GM23338 (cell line): ENCODE results near the gene C20orf141. TPM values are rescaled to one million over a fixed set of nuclear protein-coding genes. Genes with fewer than 3 reads are reported as not detected.

Experiments used
- CREB1 ChIP-seq: fragments of 250-450 bp; sonication (Bioruptor Pico); IDR thresholded peaks from 2 replicates; pipeline ENCODE4 v1.5.0; 2020; ENCODE audit warnings: low read depth, mild to moderate bottlenecking, moderate library complexity
- CTCF ChIP-seq, 2 experiments: fragments of 200-600 bp in 1 of 2; sonication (generic) in 1 of 2; conservative IDR thresholded peaks; 2 replicates each; pipeline versions ENCODE4 v1.5.1 to v1.6.1; 2016 to 2017; ENCODE audit warnings: antibody characterized with exemption in 2 of 2, low read depth in 2 of 2, mild to moderate bottlenecking in 2 of 2, moderate library complexity in 1 of 2
- EZH2phosphoT487 ChIP-seq: fragments of 200-600 bp; sonication (generic); IDR thresholded peaks from one replicate; pipeline ENCODE4 v1.8.1; 2018; ENCODE audit warnings: antibody characterized with exemption; ENCODE audit not compliant: unreplicated experiment
- NANOG ChIP-seq: IDR thresholded peaks from 2 replicates; pipeline ENCODE4 v1.6.1; 2016; ENCODE audit warnings: antibody characterized with exemption, borderline replicate concordance
- POLR2AphosphoS5 ChIP-seq: IDR thresholded peaks from 2 replicates; pipeline ENCODE4 v1.6.1; 2016; ENCODE audit warnings: antibody characterized with exemption, low read depth
- REST ChIP-seq: IDR thresholded peaks from one replicate; pipeline ENCODE4 v1.6.1; 2018; ENCODE audit warnings: antibody characterized with exemption; ENCODE audit not compliant: unreplicated experiment
- STAT1 ChIP-seq: IDR thresholded peaks from one replicate; pipeline ENCODE4 v1.6.1; 2016; ENCODE audit warnings: antibody characterized with exemption; ENCODE audit not compliant: unreplicated experiment
- ZNF114 ChIP-seq: fragments of 250-450 bp; sonication (Bioruptor Pico); IDR thresholded peaks from 2 replicates; pipeline ENCODE4 v1.5.0; 2020; ENCODE audit warnings: mild to moderate bottlenecking, moderate library complexity
- ZNF331 ChIP-seq: fragments of 250-450 bp; sonication (Bioruptor Pico); IDR thresholded peaks from 2 replicates; pipeline ENCODE4 v1.5.0; 2020; ENCODE audit warnings: low read depth, mild to moderate bottlenecking, moderate library complexity
- ZNF462 ChIP-seq: fragments of 250-450 bp; sonication (Bioruptor Pico); IDR thresholded peaks from 2 replicates; pipeline ENCODE4 v1.5.0; 2020; ENCODE audit warnings: mild to moderate bottlenecking, moderate library complexity
- polyA plus RNA-seq: library from polyadenylated mRNA; unstranded; fragments of >200 nt; fragmentation: Nextera tagmentation; extraction: Ambion mirVana; gene quantifications from 2 replicates; pipeline ENCODE4 v1.2.1, GENCODE V29; 2016
- total RNA-seq: library from RNA; depleted of rRNA; stranded (reverse); fragments of >200 nt; shearing (Covaris generic); gene quantifications from 2 replicates; pipeline ENCODE4 v1.2.3, GENCODE V29; 2014

C20orf141 gene
- total and polyA plus RNA-seq, 2 experiments from 2014 or later, result not detected

- TF ChIP-seq ZNF462 (CRISPR knock-in tag) (no peak), EZH2phosphoT487 (no peak), ZNF331 (no peak), CTCF (conservative IDR thresholded peaks at IDR 0.05; ENCODE audit: low read depth in 2 of 2) (no peak), STAT1 (no peak), REST (no peak), ZNF114 (CRISPR knock-in tag) (no peak), CREB1 (no peak), NANOG (no peak), POLR2AphosphoS5 (no peak)
Measured at GRCh38 chr20:2822073-2822472, 7.3 kb downstream of the C20orf141 start (continued).
